ENCODE data around the gene PAK5. TPM values are rescaled to one million over a fixed set of nuclear protein-coding genes. Genes with fewer than 3 reads are reported as not detected.

The PAK5 gene
- total RNA-seq, 1 experiment from 2014 or later: not detected

GRCh38 chr20:9758752-9759151, 80.1 kb downstream of the PAK5 start:
- no peaks in the 10 kb centered on the region for H3K9me2 ChIP-seq (ENCODE audit: insufficient read depth)
- POLR2A ChIA-PET: no interaction called here
- H3K79me2 ChIP-seq (ENCODE audit: insufficient read depth, low read length): no peaks in the 10 kb centered on the region
- no peaks in the 10 kb centered on the region for H4K20me1 ChIP-seq (ENCODE audit: insufficient read depth)
- H3K9me3 ChIP-seq (ENCODE audit: control insufficient read depth in 1 of 2, insufficient read depth in 1 of 2, low read depth in 1 of 2, low read length in 2 of 2): no peaks in the 10 kb centered on the region
- no peak overlapping the region for H3K9ac ChIP-seq (ENCODE audit: low read length)
- no peaks in the 10 kb centered on the region for H3K27me3 ChIP-seq (ENCODE audit: insufficient read depth, low read length)
- no peak overlapping the region for H3K27ac ChIP-seq (ENCODE audit: low read depth, low read length)
- TF ChIP-seq SRF (IDR thresholded peaks at IDR 0.05; ENCODE audit: low read depth) (no peak), JUND (IDR thresholded peaks at IDR 0.05) (no peak), POLR2AphosphoS5 (IDR thresholded peaks at IDR 0.05; ENCODE audit: low read depth, low read length) (no peak), TCF7L2 (IDR thresholded peaks at IDR 0.05; ENCODE audit: borderline replicate concordance, extremely low read depth, insufficient read depth, insufficient read length) (no peak)
- intact Hi-C loops (cut with micrococcal nuclease): no loop called here
- H3K4me2 ChIP-seq (ENCODE audit: low read length): no peak overlapping the region
- RAD21 ChIA-PET (ENCODE audit: low non-redundant PET in 1 of 2, low total read pairs in 2 of 2, uncharacterized antibody in 2 of 2, unreplicated experiment in 2 of 2): no interaction called here
- CTCF ChIA-PET: no interaction called here
- no peaks in the 10 kb centered on the region for H3K36me3 ChIP-seq (ENCODE audit: control insufficient read depth in 1 of 2, insufficient read depth in 2 of 2, low read length in 2 of 2)
- H3K4me1 ChIP-seq (ENCODE audit: control insufficient read depth in 1 of 2, insufficient read depth in 2 of 2, low read length in 2 of 2): no peaks in the 10 kb centered on the region
- DNase-seq (ENCODE audit: low read depth, low spot score): no peak
- BruUV-seq (replicated peaks): no TSS peak
- no peak overlapping the region for H3K4me3 ChIP-seq (replicated peaks in 1 of 2; ENCODE audit: low read depth in 1 of 2, low read length in 2 of 2)
- no peak for ATAC-seq
- H2AFZ ChIP-seq (ENCODE audit: low read depth, low read length, poor library complexity, severe bottlenecking): no peak overlapping the region

GRCh38 chr20:9756660-9757059, 82.2 kb downstream of the PAK5 start:
- Histone ChIP-seq H3K27ac (ENCODE audit: low read depth, low read length) (no peak overlapping the region), H3K9me2 (ENCODE audit: insufficient read depth) (no peaks in the 10 kb centered on the region), H3K9ac (ENCODE audit: low read length) (no peak overlapping the region), H3K4me2 (ENCODE audit: low read length) (no peak overlapping the region), H3K9me3 (ENCODE audit: control insufficient read depth in 1 of 2, insufficient read depth in 1 of 2, low read depth in 1 of 2, low read length in 2 of 2) (no peaks in the 10 kb centered on the region), H3K4me3 (replicated peaks in 1 of 2; ENCODE audit: low read depth in 1 of 2, low read length in 2 of 2) (no peak overlapping the region), H4K20me1 (ENCODE audit: insufficient read depth) (no peaks in the 10 kb centered on the region), H3K79me2 (ENCODE audit: insufficient read depth, low read length) (no peaks in the 10 kb centered on the region), H3K4me1 (ENCODE audit: control insufficient read depth in 1 of 2, insufficient read depth in 2 of 2, low read length in 2 of 2) (no peaks in the 10 kb centered on the region), H2AFZ (ENCODE audit: low read depth, low read length, poor library complexity, severe bottlenecking) (no peak overlapping the region), H3K27me3 (ENCODE audit: insufficient read depth, low read length) (no peaks in the 10 kb centered on the region), H3K36me3 (ENCODE audit: control insufficient read depth in 1 of 2, insufficient read depth in 2 of 2, low read length in 2 of 2) (no peaks in the 10 kb centered on the region)
- CTCF ChIA-PET: no interaction called here
- RAD21 ChIA-PET (ENCODE audit: low non-redundant PET in 1 of 2, low total read pairs in 2 of 2, uncharacterized antibody in 2 of 2, unreplicated experiment in 2 of 2): no interaction called here
- DNase-seq (ENCODE audit: low read depth, low spot score) (no peak), ATAC-seq (no peak)
- TF ChIP-seq CEBPB (IDR thresholded peaks at IDR 0.05; ENCODE audit: low read depth): no peak
- TF ChIP-seq SIN3A (IDR thresholded peaks at IDR 0.05; ENCODE audit: low read depth): no peak
- TF ChIP-seq SP1 (IDR thresholded peaks at IDR 0.05; ENCODE audit: low read depth): no peak
- no peak for TF ChIP-seq SRF (IDR thresholded peaks at IDR 0.05; ENCODE audit: low read depth)
- no peak for TF ChIP-seq EZH2 (IDR thresholded peaks at IDR 0.05)
- TF ChIP-seq FOSL1 (IDR thresholded peaks at IDR 0.05; ENCODE audit: low read depth): no peak
- BruUV-seq (replicated peaks): no TSS peak
- POLR2A ChIA-PET: interaction anchor here (1.1 kb wide), 1 partner anchor 21 kb away, joined by 3 read pairs; no protein-coding TSS in a partner anchor
- intact Hi-C loops (cut with micrococcal nuclease): no loop called here
